H1 (cell line): ENCODE data around the gene FLNA. TPM values are rescaled to one million over a fixed set of nuclear protein-coding genes. Genes with fewer than 3 reads are reported as not detected.

Experiments
- CTCF ChIA-PET: fragments of 300-600 bp; sonication (Branson Sonifier 250); formaldehyde crosslinking; loops from one replicate; lab custom pipeline; 2021; ENCODE audit not compliant: partially characterized antibody; lab: Charles Lee
- POLR2A ChIA-PET: fragments of 300-600 bp; sonication (Branson Sonifier 250); formaldehyde crosslinking; loops from one replicate; lab custom pipeline; 2021; ENCODE audit warnings: inconsistent platforms; ENCODE audit not compliant: partially characterized antibody; lab: Charles Lee
- DNase-seq, 2 experiments: peaks; one replicate each; pipeline versions ENCODE4 v3.0.0 to v3.0.0-alpha.2; 2010 to 2022; ENCODE audit warnings: low spot score in 2 of 2, low read depth in 1 of 2, mixed read lengths in 1 of 2
- FAIRE-seq: peaks from 2 replicates; lab custom pipeline; 2011; peaks lifted over from hg19 to GRCh38; lab: Jason Lieb, UNC
- H2AFZ ChIP-seq: 2 replicates; pipeline ENCODE4 v1.8.1; 2012; ENCODE audit warnings: low read length, inconsistent platforms
- H2AK5ac ChIP-seq: 2 replicates; pipeline ENCODE4 v1.6.1; 2013; ENCODE audit warnings: low read depth, low read length
- H2BK120ac ChIP-seq: replicated peaks from 2 replicates; pipeline ENCODE3; 2013; ENCODE audit warnings: low read depth, low read length, inconsistent platforms
- H2BK12ac ChIP-seq: 2 replicates; pipeline ENCODE4 v1.6.1; 2013; ENCODE audit warnings: low read depth, low read length
- H2BK15ac ChIP-seq: 2 replicates; pipeline ENCODE4 v1.6.1; 2013; ENCODE audit warnings: low read length
- H2BK20ac ChIP-seq: 2 replicates; pipeline ENCODE4 v1.6.1; 2013; ENCODE audit warnings: low read length
- H2BK5ac ChIP-seq: 2 replicates; pipeline ENCODE4 v1.6.1; 2013; ENCODE audit warnings: low read depth, low read length
- H3K14ac ChIP-seq: 2 replicates; pipeline ENCODE4 v1.6.1; 2013; ENCODE audit warnings: inconsistent platforms; ENCODE audit not compliant: insufficient read length
- H3K18ac ChIP-seq: 2 replicates; pipeline ENCODE4 v1.6.1; 2013; ENCODE audit warnings: low read length; ENCODE audit errors: extremely low read depth
- H3K23ac ChIP-seq: 2 replicates; pipeline ENCODE4 v1.6.1; 2013; ENCODE audit warnings: inconsistent platforms; ENCODE audit not compliant: insufficient read length
- H3K23me2 ChIP-seq: 2 replicates; pipeline ENCODE4 v1.6.1; 2013; ENCODE audit warnings: low read depth, low read length
- H3K27ac ChIP-seq: 2 replicates; pipeline ENCODE4 v1.6.1; 2011; ENCODE audit warnings: low read depth, low read length, inconsistent platforms
- H3K27me3 ChIP-seq, 4 experiments: replicated peaks in 1 of 4; 1 replicate in 1 of 4; 2 replicates in 3 of 4; pipeline versions ENCODE4 v1.6.1 to v1.8.1; 2011 to 2013; ENCODE audit warnings: low read length in 3 of 4, mild to moderate bottlenecking in 3 of 4, inconsistent platforms in 2 of 4, mixed read lengths in 2 of 4, moderate library complexity in 1 of 4; ENCODE audit not compliant: control insufficient read depth in 3 of 4, insufficient read depth in 3 of 4; ENCODE audit errors: extremely low read depth in 1 of 4
- H3K36me3 ChIP-seq, 4 experiments: 2 replicates each; pipeline versions ENCODE4 v1.6.1 to v1.8.1; 2011 to 2013; ENCODE audit warnings: mild to moderate bottlenecking in 4 of 4, low read length in 3 of 4, moderate library complexity in 2 of 4, control low read depth in 1 of 4, inconsistent platforms in 1 of 4; ENCODE audit not compliant: insufficient read depth in 4 of 4, control insufficient read depth in 2 of 4
- H3K4ac ChIP-seq: replicated peaks from 2 replicates; pipeline ENCODE3; 2013; ENCODE audit warnings: low read length, low read depth, mixed read lengths, inconsistent platforms; ENCODE audit not compliant: insufficient read length
- H3K4me1 ChIP-seq, 4 experiments: replicated peaks in 1 of 4; 1 replicate in 1 of 4; 2 replicates in 3 of 4; pipeline versions ENCODE4 v1.6.1 to v1.8.1; 2011 to 2013; ENCODE audit warnings: low read length in 3 of 4, inconsistent platforms in 2 of 4, mixed read lengths in 1 of 4; ENCODE audit not compliant: insufficient read depth in 4 of 4, control insufficient read depth in 3 of 4
- H3K4me2 ChIP-seq, 2 experiments: 2 replicates each; pipeline versions ENCODE4 v1.6.1 to v1.8.1; 2011 to 2013; ENCODE audit warnings: low read depth in 2 of 2, low read length in 2 of 2, control low read depth in 1 of 2, inconsistent platforms in 1 of 2, mild to moderate bottlenecking in 1 of 2; ENCODE audit not compliant: insufficient read depth in 1 of 2
- H3K4me3 ChIP-seq, 4 experiments: fragments of 200-600, 300-600 bp in 1 of 4; sonication (generic), shearing (Covaris generic), sonication (Bioruptor Twin) in 1 of 4; 2 replicates each; pipeline versions ENCODE4 v1.5.1 to v1.8.1; 2011 to 2016; ENCODE audit warnings: low read length in 4 of 4, low read depth in 3 of 4, control low read depth in 2 of 4, inconsistent platforms in 2 of 4, mild to moderate bottlenecking in 2 of 4, mixed read lengths in 1 of 4, moderate library complexity in 1 of 4; ENCODE audit not compliant: insufficient read depth in 2 of 4; ENCODE audit errors: extremely low read depth in 1 of 4
- H3K56ac ChIP-seq: replicated peaks from 2 replicates; pipeline ENCODE3; 2013; ENCODE audit warnings: low read depth, mild to moderate bottlenecking, mixed read lengths, low read length, inconsistent platforms; ENCODE audit not compliant: insufficient read length
- H3K79me1 ChIP-seq: 2 replicates; pipeline ENCODE4 v1.6.1; 2013; ENCODE audit warnings: low read depth, low read length, control low read depth
- H3K79me2 ChIP-seq, 2 experiments: 2 replicates each; pipeline versions ENCODE4 v1.6.1 to v1.8.1; 2012 to 2013; ENCODE audit warnings: low read length in 2 of 2, mild to moderate bottlenecking in 2 of 2, inconsistent platforms in 1 of 2; ENCODE audit not compliant: insufficient read depth in 2 of 2, control insufficient read depth in 1 of 2
- H3K9ac ChIP-seq, 4 experiments: replicated peaks in 1 of 4; 1 replicate in 1 of 4; 2 replicates in 3 of 4; pipeline versions ENCODE4 v1.6.1 to v1.8.1; 2011 to 2013; ENCODE audit warnings: low read depth in 3 of 4, low read length in 3 of 4, control low read depth in 2 of 4, mild to moderate bottlenecking in 2 of 4, moderate library complexity in 2 of 4, inconsistent platforms in 1 of 4; ENCODE audit errors: extremely low read depth in 1 of 4
- H3K9me3 ChIP-seq, 2 experiments: 2 replicates each; pipeline versions ENCODE4 v1.6.1 to v1.8.1; 2012 to 2013; ENCODE audit warnings: mild to moderate bottlenecking in 2 of 2, moderate library complexity in 2 of 2, control low read depth in 1 of 2, inconsistent platforms in 1 of 2, low read depth in 1 of 2, low read length in 1 of 2, mixed read lengths in 1 of 2; ENCODE audit not compliant: insufficient read depth in 2 of 2
- H4K20me1 ChIP-seq, 2 experiments: replicated peaks in 1 of 2; 2 replicates each; pipeline versions ENCODE3 to v1.8.1; 2011 to 2013; ENCODE audit warnings: inconsistent platforms in 2 of 2, low read length in 2 of 2, mild to moderate bottlenecking in 1 of 2; ENCODE audit not compliant: insufficient read depth in 2 of 2, control insufficient read depth in 1 of 2
- H4K5ac ChIP-seq: 2 replicates; pipeline ENCODE4 v1.6.1; 2013; ENCODE audit warnings: low read length, low read depth, mixed read lengths, inconsistent platforms; ENCODE audit not compliant: insufficient read length
- H4K8ac ChIP-seq: 2 replicates; pipeline ENCODE4 v1.8.0; 2013; ENCODE audit warnings: mild to moderate bottlenecking, moderate library complexity, low read length, inconsistent platforms; ENCODE audit not compliant: insufficient read depth; ENCODE audit errors: extremely low read depth
- H4K91ac ChIP-seq: replicated peaks from 2 replicates; pipeline ENCODE3; 2013; ENCODE audit warnings: low read length, mixed read lengths, inconsistent platforms; ENCODE audit not compliant: insufficient read length
- ASH2L ChIP-seq: fragments of 200-600, 300-600 bp; sonication (generic); IDR thresholded peaks from one replicate; pipeline ENCODE4 v1.7.1; 2017; ENCODE audit warnings: low read length
- ATF3 ChIP-seq: IDR thresholded peaks from 2 replicates; pipeline ENCODE4 v1.6.1; 2011; ENCODE audit warnings: low read depth, mild to moderate bottlenecking, low read length; ENCODE audit not compliant: insufficient read depth
- CBX8 ChIP-seq: fragments of 300-800, 300-1000 bp; sonication (generic); IDR thresholded peaks from 2 replicates; pipeline ENCODE4 v1.7.1; 2016; ENCODE audit warnings: low read depth, low read length, borderline replicate concordance
- CHD2 ChIP-seq: IDR thresholded peaks from 2 replicates; pipeline ENCODE4 v1.6.1; 2012; ENCODE audit warnings: low read length, improper control_type of control experiment
- EGR1 ChIP-seq: IDR thresholded peaks from 2 replicates; pipeline ENCODE4 v1.6.1; 2011; ENCODE audit warnings: low read depth, low read length, borderline replicate concordance
- EZH2 ChIP-seq: fragments of 200-600 bp; sonication (generic); IDR thresholded peaks from 2 replicates; pipeline ENCODE4 v1.7.1; 2012; ENCODE audit warnings: low read depth, mild to moderate bottlenecking, moderate library complexity, low read length, inconsistent platforms; ENCODE audit not compliant: severe bottlenecking
- GABPA ChIP-seq: IDR thresholded peaks from 2 replicates; pipeline ENCODE4 v1.6.1; 2011; ENCODE audit warnings: mild to moderate bottlenecking, low read length, moderate library complexity, borderline replicate concordance; ENCODE audit not compliant: insufficient read depth
- RXRA ChIP-seq: IDR thresholded peaks from 2 replicates; pipeline ENCODE4 v1.6.1; 2011; ENCODE audit warnings: low read depth, mild to moderate bottlenecking, low read length, moderate library complexity; ENCODE audit not compliant: insufficient read depth
- SP1 ChIP-seq: IDR thresholded peaks from 2 replicates; pipeline ENCODE4 v1.6.1; 2011; ENCODE audit warnings: low read depth, low read length
- TAF1 ChIP-seq: IDR thresholded peaks from 2 replicates; pipeline ENCODE4 v1.6.1; 2011; ENCODE audit warnings: mild to moderate bottlenecking, low read depth, low read length
- WGBS, 2 experiments: shearing (Covaris generic) in 1 of 2; methylation state at CpG; one replicate each; pipeline versions ENCODE4 v1.1.6 to v1.1.7; 2013 to 2015; ENCODE audit warnings: low lambda C conversion rate in 2 of 2, mixed read lengths in 2 of 2, inconsistent platforms in 1 of 2, low coverage in 1 of 2, missing lambda C conversion rate in 1 of 2; ENCODE audit not compliant: insufficient replicate concordance in 2 of 2, insufficient coverage in 1 of 2, insufficient read length in 1 of 2; ENCODE audit errors: extremely low coverage in 1 of 2, missing lambda C conversion rate in 1 of 2; 5-methylcytosine and 5-hydroxymethylcytosine counted together
- polyA plus RNA-seq, 7 experiments: library from polyadenylated mRNA; depleted of rRNA in 3 of 7; stranded (reverse) in 5 of 7; unstranded in 2 of 7; fragments of >200 nt in 5 of 7; fragments of 200-250 nt in 2 of 7; gene quantifications; 1 replicate in 5 of 7; 2 replicates in 1 of 7; 4 replicates in 1 of 7; pipeline versions ENCODE4 v1.2.1 to v1.2.3, GENCODE V29; 2011 to 2013; ENCODE audit warnings: missing spikeins in 2 of 7, mixed read lengths in 2 of 7
- total RNA-seq: library from RNA; stranded (reverse); fragmentation: NEBNext Ultra II Directional; extraction: Animal tissue kit (Norgen Biotek cat#: 25700); gene quantifications from 2 replicates; pipeline ENCODE4 v1.2.1, GENCODE V29; 2021

The FLNA gene
- total and polyA plus RNA-seq, 2 of the 8 experiments (the other 6 are each of a cell fraction or from before 2014, with no cell fraction given) = 315 to 925 TPM

GRCh38 chrX:154315416-154315815 lies 59.0 kb downstream of the FLNA start:
- no peaks in the 10 kb centered on the region for H3K27me3 ChIP-seq
- no peak overlapping the region for H4K8ac ChIP-seq
- no peaks in the 10 kb centered on the region for H3K4me1 ChIP-seq
- H3K23me2 ChIP-seq = no peaks in the 10 kb centered on the region
- no peaks in the 10 kb centered on the region for H3K79me1 ChIP-seq
- H3K14ac ChIP-seq = no peak overlapping the region
- POLR2A ChIA-PET = no interaction called here
- DNase-seq (no peak), FAIRE-seq (no peak)
- no peak overlapping the region for H2AK5ac ChIP-seq
- no peak overlapping the region for H3K18ac ChIP-seq
- H3K9me3 ChIP-seq = no peaks in the 10 kb centered on the region
- no peak overlapping the region for H2BK12ac ChIP-seq
- no peak overlapping the region for H3K9ac ChIP-seq
- H4K5ac ChIP-seq = no peak overlapping the region
- no peak overlapping the region for H4K91ac ChIP-seq
- no peak overlapping the region for H3K56ac ChIP-seq
- H3K4me2 ChIP-seq = no peak overlapping the region
- H3K23ac ChIP-seq = no peak overlapping the region
- H2BK120ac ChIP-seq = no peak overlapping the region
- 95% methylated on average over 3 of the region's 3 CpGs; no CpG with 5 or more reads in 1 of the 2 experiments for WGBS, 2 experiments
- no peaks in the 10 kb centered on the region for H3K79me2 ChIP-seq
- no peak overlapping the region for H3K4me3 ChIP-seq
- no peak overlapping the region for H2AFZ ChIP-seq
- H3K36me3 ChIP-seq = no peaks in the 10 kb centered on the region
- no peak overlapping the region for H3K4ac ChIP-seq
- no peaks in the 10 kb centered on the region for H4K20me1 ChIP-seq
- H2BK5ac ChIP-seq = no peak overlapping the region
- H2BK20ac ChIP-seq = no peak overlapping the region
- CTCF ChIA-PET = interaction anchor here (1.0 to 2.2 kb wide), 2 partner anchors 8 to 10 kb away, joined by 3 to 7 read pairs; no protein-coding TSS in a partner anchor
- H2BK15ac ChIP-seq = no peak overlapping the region
- no peak overlapping the region for H3K27ac ChIP-seq
- TF ChIP-seq CBX8 = no peak
- no peak for TF ChIP-seq ASH2L
- TF ChIP-seq EGR1 = no peak
- TF ChIP-seq GABPA = no peak
- TF ChIP-seq ATF3 = no peak
- TF ChIP-seq CHD2 = no peak
- no peak for TF ChIP-seq RXRA
- no peak for TF ChIP-seq SP1
- no peak for TF ChIP-seq EZH2
- TF ChIP-seq TAF1 = no peak
